Heart left ventricle (tissue), 13 donors: ENCODE measurements around the gene MYO5B.

Source experiments
- CTCF ChIP-seq, 12 donors: fragments of 200-600 bp; sonication (generic) in 4 of 12; IDR thresholded peaks; one replicate each; pipeline versions ENCODE4 v1.5.0 to v1.8.0; 2018 to 2022; ENCODE audit warnings: antibody characterized with exemption in 12 of 12, mild to moderate bottlenecking in 5 of 12
- POLR2A ChIP-seq, 2 donors: fragments of 450-650 bp; IDR thresholded peaks; one replicate each; pipeline ENCODE4 v1.6.1; 2017; ENCODE audit warnings: antibody characterized with exemption in 2 of 2, mild to moderate bottlenecking in 2 of 2, moderate library complexity in 2 of 2
- donor health status: ischemic (EF 13 %, LVEDD 7.1; RV severe dilation, severe dysfunction).
- donor health status: DM: no; HTN: yes; CAD: no.
- donor health status: DM: no; HTN: no; CAD: no.
- donor health status: ischemic (EF 25% LVEDD 6.9; RV normal size, moderate dysfunction).
- donor health status: ischemic (EF 25% LVEDD 5.7; RV mildly dilated, moderate dysfunction).
- donor health status: ischemic (EF 35%, LVEDD 5.7; RV mildly dilated, moderate dysfunction).
- donor health status: nonischemic (EF 11% LVEDD 7.7; RV severe dilation, severe dysfunction).
- donor health status: DM: yes; HTN: yes; CAD: no.
- donor health status: PGD.
- donor health status: ischemic (EF 29% LVEDD 5.4; RV normal size, mild dysfunction).
- donor health status: nonischemic (EF 23%, LVEDD 6.1; RV moderate dilation, normal function).

- TF ChIP-seq POLR2A (IDR thresholded peaks at IDR 0.05) (no peak), CTCF (IDR thresholded peaks at IDR 0.05) (no peak)
Measured at GRCh38 chr18:49911427-49911826, 283.5 kb downstream of the MYO5B start.
